ENCODE measurements around the gene RAC2. TPM values are rescaled to one million over a fixed set of nuclear protein-coding genes. Genes with fewer than 3 reads are reported as not detected.

Gene RAC2
- total RNA-seq, 1 donor from 2014 or later = 3.0 TPM

DNA sequence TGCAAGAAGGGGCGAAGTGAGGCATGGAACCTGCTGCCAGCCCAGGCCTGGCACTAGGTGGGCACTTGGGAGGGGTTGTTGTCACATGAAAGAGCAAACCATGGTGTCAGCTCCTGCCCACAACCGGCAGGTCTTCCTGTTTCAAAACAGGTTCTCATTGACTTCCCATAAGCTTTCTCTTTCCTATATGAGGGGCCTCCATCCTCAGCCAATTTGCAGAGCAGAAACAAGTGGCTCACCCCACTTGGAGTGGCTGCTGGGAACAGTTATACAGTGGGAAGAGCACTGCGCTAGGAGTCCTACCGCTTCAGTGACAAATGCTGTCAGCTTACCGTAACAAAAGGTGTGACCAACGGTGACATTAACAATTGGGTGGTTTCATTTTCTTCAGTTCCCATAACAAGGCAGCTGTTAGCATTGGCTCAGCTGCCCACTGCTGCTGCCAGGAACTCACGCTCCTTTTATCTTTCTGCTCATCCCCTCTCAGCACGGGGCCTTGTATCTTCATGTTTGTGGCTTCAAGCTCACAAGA is 21.6 kb downstream of the RAC2 start:
- DNase-seq (ENCODE audit: low read depth in 2 of 2) = no peak

- no peak for DNase-seq (ENCODE audit: low read depth in 2 of 2)
Measured at GRCh38 chr22:37221424-37222333, 22.4 kb downstream of the RAC2 start.

DNA sequence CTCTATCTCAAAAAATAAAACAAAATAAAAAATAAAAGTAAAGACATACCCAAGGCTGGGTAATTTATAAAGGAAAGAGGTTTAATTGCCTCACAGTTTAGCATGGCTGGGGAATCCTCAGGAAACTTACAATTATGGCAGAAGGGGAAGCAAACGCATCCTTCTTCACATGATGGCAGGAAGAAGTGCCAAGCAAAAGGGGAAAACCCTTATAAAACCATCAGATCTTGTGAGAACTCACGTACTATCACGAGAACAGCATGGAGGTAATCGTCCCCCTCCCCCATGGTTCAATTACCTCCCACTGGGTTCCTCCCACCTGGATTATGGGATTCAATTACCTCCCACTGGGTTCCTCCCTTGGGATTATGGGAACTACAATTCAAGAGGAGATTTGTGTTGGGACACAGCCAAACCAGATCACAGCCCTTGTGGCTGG is 23.5 kb downstream of the RAC2 start:
- no peak for DNase-seq (ENCODE audit: low read depth in 2 of 2)

- DNase-seq (ENCODE audit: low read depth in 2 of 2) = no peak
Measured at GRCh38 chr22:37219533-37219932, 24.5 kb downstream of the RAC2 start.

DNA sequence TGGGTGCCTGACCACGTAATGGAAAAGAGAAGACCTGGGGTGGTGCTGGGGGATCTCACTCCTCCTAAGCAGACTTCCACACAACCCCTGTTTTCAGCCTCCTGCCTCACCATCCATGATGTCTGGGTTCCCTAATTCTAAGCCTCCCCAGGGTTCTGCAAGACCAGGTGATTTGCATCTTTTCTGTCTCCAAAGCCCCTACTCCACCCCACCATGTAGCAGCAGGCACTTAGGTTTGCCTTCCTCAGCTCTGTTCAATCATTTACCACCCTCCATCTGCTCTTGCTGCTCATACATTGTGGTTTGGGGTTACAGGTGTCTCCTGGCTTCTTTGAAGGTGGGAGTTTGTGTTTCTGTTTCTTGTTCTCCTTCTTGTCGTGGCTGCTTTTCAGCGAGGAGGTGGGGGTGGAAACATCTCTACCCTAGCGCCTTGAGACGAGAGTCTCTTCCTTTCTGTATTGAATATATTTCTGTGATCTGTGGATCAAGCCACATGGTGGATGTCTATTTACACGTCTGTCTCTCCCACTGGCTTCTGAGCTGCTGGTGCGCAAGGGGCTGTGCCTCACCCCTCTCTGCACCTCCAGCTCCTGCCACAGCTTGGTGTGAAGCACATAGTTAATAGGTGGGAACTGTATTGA is 25.2 kb downstream of the RAC2 start:
- DNase-seq (ENCODE audit: low read depth in 2 of 2) = no peak

DNA sequence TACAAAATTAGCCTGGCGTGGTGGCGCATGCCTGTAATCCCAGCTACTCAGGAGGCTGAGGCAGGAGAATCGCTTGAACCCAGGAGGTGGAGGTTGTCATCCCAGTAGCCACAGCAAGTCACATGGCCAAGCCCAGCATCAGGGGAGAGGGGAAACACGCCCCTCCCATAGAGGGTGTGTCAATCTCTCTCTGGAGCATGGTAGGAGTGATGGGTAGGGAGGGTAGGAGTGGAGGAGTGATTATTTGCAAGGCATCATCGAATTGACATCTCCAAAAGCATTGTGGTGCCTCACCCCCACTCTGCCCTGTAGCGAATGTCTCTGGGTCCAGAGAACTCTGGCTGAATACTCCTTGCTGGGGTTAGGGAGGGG is 25.7 kb downstream of the RAC2 start:
- DNase-seq (ENCODE audit: low read depth in 2 of 2) = no peak

GRCh38 chr22:37215890-37216289 is 28.2 kb downstream of the RAC2 start:
- DNase-seq (ENCODE audit: low read depth in 2 of 2) = no peak

DNA sequence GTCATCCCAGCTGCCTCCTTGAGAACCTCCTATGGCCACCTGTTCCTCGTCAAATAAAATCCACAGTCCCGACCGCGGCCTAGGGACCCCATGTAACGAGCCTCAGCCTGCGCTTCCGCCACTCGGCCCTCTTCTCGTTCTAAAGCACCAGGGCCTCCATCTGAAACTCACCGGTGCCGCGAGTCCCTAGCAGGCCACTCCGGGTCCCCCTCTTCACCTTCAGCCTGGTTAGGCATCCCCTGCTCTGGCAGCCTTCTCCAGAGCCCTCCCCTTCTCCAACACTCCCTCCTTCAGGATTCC is 29.4 kb downstream of the RAC2 start:
- DNase-seq (ENCODE audit: low read depth in 2 of 2) = no peak

- DNase-seq (ENCODE audit: low read depth in 2 of 2) = no peak
Measured at GRCh38 chr22:37213941-37214730, 29.9 kb downstream of the RAC2 start.

- no peak for DNase-seq (ENCODE audit: low read depth in 2 of 2)
Measured at GRCh38 chr22:37213218-37213855, 30.7 kb downstream of the RAC2 start.

- DNase-seq (ENCODE audit: low read depth in 2 of 2) = no peak
Measured at GRCh38 chr22:37212174-37212906, 31.7 kb downstream of the RAC2 start, which contains the start of gene SSTR3. SSTR3 (minus strand) TSS chr22:37212477; CDS start chr22:37207803, 4,674 bp downstream.

GRCh38 chr22:37211866-37212173 is 32.2 kb downstream of the RAC2 start:
- DNase-seq (ENCODE audit: low read depth in 2 of 2) = no peak

DNA sequence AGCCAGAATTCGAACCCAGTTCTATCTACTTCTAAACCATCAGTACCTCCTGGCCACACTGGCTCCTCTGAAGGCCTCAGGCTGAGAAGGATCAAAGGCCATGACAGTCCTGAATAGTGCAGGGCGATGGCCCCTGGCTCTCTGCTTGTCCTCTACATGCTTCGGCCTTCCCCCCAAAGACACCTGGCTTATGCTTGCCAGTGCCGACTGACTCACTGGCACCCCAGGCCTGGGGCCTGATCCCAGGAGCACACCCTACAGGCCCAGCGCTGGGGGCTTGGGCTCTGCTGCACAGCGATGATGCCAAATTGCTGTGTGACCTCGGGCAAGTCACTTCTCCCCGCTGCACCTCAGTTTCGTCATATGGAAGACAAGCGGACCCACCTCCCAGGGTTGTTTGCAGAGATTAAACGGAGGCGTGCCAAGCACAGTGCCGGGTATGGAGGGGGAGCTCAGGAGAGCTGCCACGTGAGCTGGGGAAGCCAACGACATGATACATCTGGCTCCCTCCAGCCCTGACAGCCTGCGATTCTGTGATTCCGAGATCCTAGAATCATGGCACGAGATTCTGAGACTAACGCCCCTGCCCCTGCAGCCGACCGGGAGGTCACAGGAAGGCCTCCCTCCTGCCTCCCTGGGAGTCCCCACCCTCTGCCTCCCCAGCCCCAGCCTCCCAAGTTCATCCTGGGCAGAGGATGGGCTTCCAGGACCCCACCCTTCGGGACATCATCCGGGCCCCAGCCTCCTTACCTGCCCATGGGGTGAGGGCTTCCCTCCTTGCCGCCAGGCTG is 32.8 kb downstream of the RAC2 start:
- no peak for DNase-seq (ENCODE audit: low read depth in 2 of 2)

GRCh38 chr22:37210041-37210803 is 33.8 kb downstream of the RAC2 start:
- no peak for DNase-seq (ENCODE audit: low read depth in 2 of 2)

DNA sequence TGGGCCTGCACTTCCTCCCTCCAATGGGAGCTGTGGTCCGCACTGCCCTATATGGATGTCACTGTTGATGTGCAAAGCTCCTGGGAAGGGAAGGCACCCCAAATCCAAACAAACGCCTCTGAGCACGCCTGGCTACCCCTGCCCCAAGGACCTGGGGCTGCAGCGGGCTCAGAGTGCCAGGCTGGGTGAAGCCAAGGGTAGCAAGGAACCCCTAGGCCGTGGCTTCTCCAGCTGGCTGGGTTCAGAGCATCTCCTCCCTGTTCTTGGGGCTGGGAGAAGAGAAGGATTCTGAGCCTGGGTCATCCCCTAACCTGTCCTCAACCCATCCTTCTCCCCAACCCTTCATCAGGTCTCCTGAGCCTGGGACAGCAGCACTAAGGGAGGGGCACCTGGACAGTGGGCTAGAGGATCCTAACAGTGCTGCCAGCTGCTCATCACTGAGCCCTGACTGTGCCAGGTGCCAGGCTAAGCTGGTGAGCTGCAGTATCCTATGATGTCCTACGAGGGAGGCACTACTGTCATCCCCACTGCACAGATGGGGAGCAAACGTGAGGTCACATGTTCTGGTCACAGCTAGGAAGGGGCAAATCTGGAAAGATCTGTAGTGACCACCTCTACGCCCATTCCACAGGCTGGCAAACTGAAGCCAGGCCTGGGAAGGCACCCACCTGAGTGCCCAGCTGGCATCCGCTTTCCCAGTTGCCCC is 34.8 kb downstream of the RAC2 start:
- no peak for DNase-seq (ENCODE audit: low read depth in 2 of 2)

- DNase-seq (ENCODE audit: low read depth in 2 of 2) = no peak
Measured at GRCh38 chr22:37208401-37209139, 35.5 kb downstream of the RAC2 start.

GRCh38 chr22:37207981-37208380 is 36.1 kb downstream of the RAC2 start:
- DNase-seq (ENCODE audit: low read depth in 2 of 2) = no peak

All from lung microvascular endothelial cell (primary cell).